ENCODE results near the gene ATAD2B.

The ATAD2B gene

DNA sequence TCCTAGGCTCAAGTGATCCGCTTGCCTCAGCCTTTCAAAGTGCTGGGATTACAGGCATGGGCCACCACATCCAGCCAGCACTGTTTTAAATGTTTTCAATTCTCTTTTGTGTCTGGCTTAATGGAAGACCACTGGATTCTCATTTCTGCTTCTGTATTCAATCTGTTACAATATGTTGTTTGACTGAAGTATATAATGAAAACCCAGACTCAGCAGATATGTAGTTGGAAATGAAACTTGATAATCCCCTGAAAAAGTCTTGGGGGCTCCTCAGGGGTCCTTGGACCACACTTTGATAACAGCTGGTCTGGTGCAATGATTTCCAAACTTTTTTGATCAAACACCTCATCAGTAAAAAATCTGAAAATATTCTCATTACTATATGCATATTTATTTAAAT is 132.7 kb downstream of the ATAD2B start:
- CTCF ChIA-PET: no interaction called here
- DNase-seq (ENCODE audit: extremely low spot score): no peak
- POLR2A ChIA-PET: no interaction called here
- TF ChIP-seq CTCF (IDR thresholded peaks at IDR 0.05; ENCODE audit: control extremely low read depth, extremely low read depth, low read depth, missing control alignments): no peak

DNA sequence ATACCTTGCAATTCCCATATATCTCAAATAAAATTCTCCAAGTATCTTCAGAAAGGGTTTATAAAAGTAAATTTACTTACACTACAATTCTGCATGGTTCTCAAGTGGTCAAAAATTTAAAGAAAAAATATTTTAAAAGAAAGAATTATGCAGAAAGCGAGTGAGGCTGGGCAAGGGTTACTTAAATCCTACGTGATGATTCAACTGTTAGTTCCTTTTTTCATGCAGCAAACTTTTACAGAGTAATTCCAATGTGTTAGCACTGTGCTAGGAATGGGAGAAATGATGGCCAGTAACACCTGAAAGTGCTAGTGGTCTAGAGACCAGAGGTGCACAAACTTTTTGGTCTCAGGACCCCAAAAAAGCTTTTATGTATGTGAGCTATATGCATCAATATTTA is 133.4 kb downstream of the ATAD2B start:
- no peak for DNase-seq (ENCODE audit: extremely low spot score)
- CTCF ChIA-PET: no interaction called here

DNA sequence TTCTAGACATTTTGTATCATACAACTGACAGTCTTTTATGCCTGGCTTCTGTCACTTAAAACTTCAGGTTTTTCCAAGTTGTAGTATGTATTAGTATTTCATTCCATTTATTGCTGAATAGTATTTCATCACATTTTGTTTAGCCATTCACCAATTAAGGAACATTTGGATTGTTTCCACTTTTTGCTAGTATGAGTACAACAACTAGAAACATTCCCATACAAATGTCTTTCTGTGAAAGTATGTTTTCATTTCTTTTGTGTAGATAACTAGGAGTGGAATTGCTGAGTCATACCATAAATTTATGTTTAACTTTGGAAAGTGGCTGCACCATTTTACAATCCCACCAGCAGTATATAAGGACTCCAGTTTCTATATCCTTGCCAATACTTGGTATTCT is 135.9 kb downstream of the ATAD2B start:
- POLR2A ChIA-PET: no interaction called here
- no peak for DNase-seq (ENCODE audit: extremely low spot score)
- CTCF ChIA-PET: no interaction called here
- no peak for TF ChIP-seq CTCF (IDR thresholded peaks at IDR 0.05; ENCODE audit: control extremely low read depth, extremely low read depth, low read depth, missing control alignments)

More for the DNA sequence above, 133.4 kb downstream of the ATAD2B start:
- POLR2A ChIA-PET: no interaction called here
- TF ChIP-seq CTCF (IDR thresholded peaks at IDR 0.05; ENCODE audit: control extremely low read depth, extremely low read depth, low read depth, missing control alignments): no peak

- no peak for TF ChIP-seq CTCF (IDR thresholded peaks at IDR 0.05; ENCODE audit: control extremely low read depth, extremely low read depth, low read depth, missing control alignments)
- no peak for DNase-seq (ENCODE audit: extremely low spot score)
- ChIA-PET POLR2A (no interaction called here), CTCF (interaction anchor here (1.3 to 1.4 kb wide), 2 partner anchors 10 to 47 kb away, joined by 3 to 4 read pairs; no protein-coding TSS in a partner anchor)
Measured at GRCh38 chr2:23789012-23789411, 137.9 kb downstream of the ATAD2B start.

DNA sequence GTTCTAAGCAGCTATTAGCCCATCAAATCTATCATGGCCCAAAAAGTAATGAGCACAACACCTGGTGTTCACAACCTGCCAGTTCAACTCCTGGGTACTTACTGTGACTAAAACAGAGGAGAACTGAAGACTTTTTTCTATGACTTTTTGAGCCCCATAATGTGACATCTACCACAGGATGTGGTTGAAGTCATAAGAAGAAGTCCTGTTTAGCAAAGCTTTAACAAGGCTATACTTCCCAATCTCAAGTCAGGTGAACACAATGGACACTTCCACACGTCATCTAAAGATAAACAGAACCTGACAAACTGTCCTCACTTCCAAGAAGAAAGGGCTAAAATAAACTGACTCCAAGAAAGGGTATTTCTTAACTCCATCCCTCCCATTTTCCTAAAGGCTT is 138.8 kb downstream of the ATAD2B start:
- CTCF ChIA-PET: interaction anchor here (1.1 to 1.3 kb wide), 2 partner anchors 10 to 48 kb away, joined by 3 read pairs; no protein-coding TSS in a partner anchor
- peak; percentile 17 for DNase-seq (ENCODE audit: extremely low spot score)
- POLR2A ChIA-PET: no interaction called here
- no peak for TF ChIP-seq CTCF (IDR thresholded peaks at IDR 0.05; ENCODE audit: control extremely low read depth, extremely low read depth, low read depth, missing control alignments)

GRCh38 chr2:23784971-23785370 is 142.0 kb downstream of the ATAD2B start:
- ChIA-PET POLR2A (no interaction called here), CTCF (interaction anchor here (0.7 to 1.3 kb wide), 2 partner anchors 12 to 299 kb away, joined by 3 to 4 read pairs; no protein-coding TSS in a partner anchor)
- no peak for TF ChIP-seq CTCF (IDR thresholded peaks at IDR 0.05; ENCODE audit: control extremely low read depth, extremely low read depth, low read depth, missing control alignments)

DNA sequence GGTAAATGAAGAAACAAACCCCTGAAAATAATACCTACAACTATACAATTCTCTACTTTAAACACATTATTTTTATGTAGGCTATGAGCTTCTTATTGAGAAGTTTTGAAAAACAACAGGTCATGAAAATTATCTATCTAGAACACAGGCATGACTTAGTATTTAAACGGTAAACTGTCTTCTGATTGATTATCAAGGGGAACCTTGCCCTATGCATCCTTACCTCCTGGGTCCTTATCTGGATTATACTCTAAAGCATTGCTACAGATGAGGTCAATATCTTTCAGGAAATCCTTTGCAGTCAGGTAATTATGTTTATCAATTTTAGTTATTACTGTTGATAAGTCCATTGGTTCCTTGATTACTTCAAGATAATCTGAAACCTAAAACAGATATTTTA is 144.3 kb downstream of the ATAD2B start:
- ChIA-PET CTCF (interaction anchor here (1.0 to 1.5 kb wide), 2 partner anchors 12 to 22 kb away, joined by 3 to 4 read pairs; no protein-coding TSS in a partner anchor), POLR2A (no interaction called here)
- TF ChIP-seq CTCF (IDR thresholded peaks at IDR 0.05; ENCODE audit: control extremely low read depth, extremely low read depth, low read depth, missing control alignments): no peak

More at GRCh38 chr2:23784971-23785370, 142.0 kb downstream of the ATAD2B start:
- no peak for DNase-seq (ENCODE audit: extremely low spot score)

More for the DNA sequence above, 144.3 kb downstream of the ATAD2B start:
- no peak for DNase-seq (ENCODE audit: extremely low spot score)

Measured in GM10248 (cell line).